ENCODE measurements around the gene FLOT1.
A peak's percentile ranks its signal among the peaks of the same experiment; 100 is the strongest.

Gene FLOT1

DNA sequence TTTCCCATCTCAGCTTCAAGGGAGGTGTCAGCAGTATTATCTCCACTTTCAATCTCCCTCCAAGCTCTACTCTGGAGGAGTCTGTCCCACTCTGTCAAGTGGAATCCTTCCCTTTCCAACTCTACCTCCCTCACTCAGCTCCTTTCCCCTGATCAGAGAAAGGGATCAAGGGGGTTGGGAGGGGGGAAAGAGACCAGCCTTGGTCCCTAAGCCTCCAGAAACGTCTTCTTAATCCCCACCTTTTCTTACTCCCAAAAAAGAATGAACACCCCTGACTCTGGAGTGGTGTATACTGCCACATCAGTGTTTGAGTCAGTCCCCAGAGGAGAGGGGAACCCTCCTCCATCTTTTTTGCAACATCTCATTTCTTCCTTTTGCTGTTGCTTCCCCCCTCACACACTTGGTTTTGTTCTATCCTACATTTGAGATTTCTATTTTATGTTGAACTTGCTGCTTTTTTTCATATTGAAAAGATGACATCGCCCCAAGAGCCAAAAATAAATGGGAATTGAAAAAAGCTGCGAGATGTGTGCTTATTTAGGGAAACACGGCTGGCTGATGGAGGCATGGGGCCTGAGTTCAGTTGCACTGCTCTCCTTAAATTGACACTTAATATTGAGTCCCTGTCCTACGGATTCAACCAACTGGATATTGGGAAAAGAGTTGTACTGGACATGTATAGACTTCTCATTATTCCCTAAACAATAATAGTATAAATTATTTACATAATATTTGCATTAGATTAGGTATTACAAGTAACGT is 17.4 kb downstream of the FLOT1 start (continued):
- TF ChIP-seq, protein P1, sequence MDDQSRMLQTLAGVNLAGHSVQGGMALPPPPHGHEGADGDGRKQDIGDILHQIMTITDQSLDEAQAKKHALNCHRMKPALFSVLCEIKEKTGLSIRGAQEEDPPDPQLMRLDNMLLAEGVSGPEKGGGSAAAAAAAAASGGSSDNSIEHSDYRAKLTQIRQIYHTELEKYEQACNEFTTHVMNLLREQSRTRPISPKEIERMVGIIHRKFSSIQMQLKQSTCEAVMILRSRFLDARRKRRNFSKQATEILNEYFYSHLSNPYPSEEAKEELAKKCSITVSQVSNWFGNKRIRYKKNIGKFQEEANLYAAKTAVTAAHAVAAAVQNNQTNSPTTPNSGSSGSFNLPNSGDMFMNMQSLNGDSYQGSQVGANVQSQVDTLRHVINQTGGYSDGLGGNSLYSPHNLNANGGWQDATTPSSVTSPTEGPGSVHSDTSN (CRISPR knock-in tag; IDR thresholded peaks at IDR 0.05): no peak
- no peak for TF ChIP-seq ZNF768 (tag by site-specific recombination; IDR thresholded peaks at IDR 0.05)
- peak; percentile 82 for TF ChIP-seq ZBTB48 (tag by site-specific recombination; IDR thresholded peaks at IDR 0.05)
- no peak for TF ChIP-seq ZNF571 (tag by site-specific recombination; IDR thresholded peaks at IDR 0.05)
- TF ChIP-seq ZNF221 (tag by site-specific recombination; IDR thresholded peaks at IDR 0.05; ENCODE audit: borderline replicate concordance): no peak
- TF ChIP-seq, protein P2, sequence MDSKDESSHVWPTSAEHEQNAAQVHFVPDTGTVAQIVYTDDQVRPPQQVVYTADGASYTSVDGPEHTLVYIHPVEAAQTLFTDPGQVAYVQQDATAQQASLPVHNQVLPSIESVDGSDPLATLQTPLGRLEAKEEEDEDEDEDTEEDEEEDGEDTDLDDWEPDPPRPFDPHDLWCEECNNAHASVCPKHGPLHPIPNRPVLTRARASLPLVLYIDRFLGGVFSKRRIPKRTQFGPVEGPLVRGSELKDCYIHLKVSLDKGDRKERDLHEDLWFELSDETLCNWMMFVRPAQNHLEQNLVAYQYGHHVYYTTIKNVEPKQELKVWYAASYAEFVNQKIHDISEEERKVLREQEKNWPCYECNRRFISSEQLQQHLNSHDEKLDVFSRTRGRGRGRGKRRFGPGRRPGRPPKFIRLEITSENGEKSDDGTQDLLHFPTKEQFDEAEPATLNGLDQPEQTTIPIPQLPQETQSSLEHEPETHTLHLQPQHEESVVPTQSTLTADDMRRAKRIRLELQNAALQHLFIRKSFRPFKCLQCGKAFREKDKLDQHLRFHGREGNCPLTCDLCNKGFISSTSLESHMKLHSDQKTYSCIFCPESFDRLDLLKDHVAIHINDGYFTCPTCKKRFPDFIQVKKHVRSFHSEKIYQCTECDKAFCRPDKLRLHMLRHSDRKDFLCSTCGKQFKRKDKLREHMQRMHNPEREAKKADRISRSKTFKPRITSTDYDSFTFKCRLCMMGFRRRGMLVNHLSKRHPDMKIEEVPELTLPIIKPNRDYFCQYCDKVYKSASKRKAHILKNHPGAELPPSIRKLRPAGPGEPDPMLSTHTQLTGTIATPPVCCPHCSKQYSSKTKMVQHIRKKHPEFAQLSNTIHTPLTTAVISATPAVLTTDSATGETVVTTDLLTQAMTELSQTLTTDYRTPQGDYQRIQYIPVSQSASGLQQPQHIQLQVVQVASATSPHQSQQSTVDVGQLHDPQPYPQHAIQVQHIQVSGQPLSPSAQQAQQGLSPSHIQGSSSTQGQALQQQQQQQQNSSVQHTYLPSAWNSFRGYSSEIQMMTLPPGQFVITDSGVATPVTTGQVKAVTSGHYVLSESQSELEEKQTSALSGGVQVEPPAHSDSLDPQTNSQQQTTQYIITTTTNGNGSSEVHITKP (tag by site-specific recombination; IDR thresholded peaks at IDR 0.05): peak; percentile 89
- no peak for TF ChIP-seq ZNF433 (tag by site-specific recombination; IDR thresholded peaks at IDR 0.05; ENCODE audit: low read depth)
- TF ChIP-seq, protein P3, sequence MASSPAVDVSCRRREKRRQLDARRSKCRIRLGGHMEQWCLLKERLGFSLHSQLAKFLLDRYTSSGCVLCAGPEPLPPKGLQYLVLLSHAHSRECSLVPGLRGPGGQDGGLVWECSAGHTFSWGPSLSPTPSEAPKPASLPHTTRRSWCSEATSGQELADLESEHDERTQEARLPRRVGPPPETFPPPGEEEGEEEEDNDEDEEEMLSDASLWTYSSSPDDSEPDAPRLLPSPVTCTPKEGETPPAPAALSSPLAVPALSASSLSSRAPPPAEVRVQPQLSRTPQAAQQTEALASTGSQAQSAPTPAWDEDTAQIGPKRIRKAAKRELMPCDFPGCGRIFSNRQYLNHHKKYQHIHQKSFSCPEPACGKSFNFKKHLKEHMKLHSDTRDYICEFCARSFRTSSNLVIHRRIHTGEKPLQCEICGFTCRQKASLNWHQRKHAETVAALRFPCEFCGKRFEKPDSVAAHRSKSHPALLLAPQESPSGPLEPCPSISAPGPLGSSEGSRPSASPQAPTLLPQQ (tag by site-specific recombination; IDR thresholded peaks at IDR 0.05): no peak
- TF ChIP-seq ZNF366 (tag by site-specific recombination; conservative IDR thresholded peaks at IDR 0.05): peak; percentile 62
- TF ChIP-seq, protein P4, sequence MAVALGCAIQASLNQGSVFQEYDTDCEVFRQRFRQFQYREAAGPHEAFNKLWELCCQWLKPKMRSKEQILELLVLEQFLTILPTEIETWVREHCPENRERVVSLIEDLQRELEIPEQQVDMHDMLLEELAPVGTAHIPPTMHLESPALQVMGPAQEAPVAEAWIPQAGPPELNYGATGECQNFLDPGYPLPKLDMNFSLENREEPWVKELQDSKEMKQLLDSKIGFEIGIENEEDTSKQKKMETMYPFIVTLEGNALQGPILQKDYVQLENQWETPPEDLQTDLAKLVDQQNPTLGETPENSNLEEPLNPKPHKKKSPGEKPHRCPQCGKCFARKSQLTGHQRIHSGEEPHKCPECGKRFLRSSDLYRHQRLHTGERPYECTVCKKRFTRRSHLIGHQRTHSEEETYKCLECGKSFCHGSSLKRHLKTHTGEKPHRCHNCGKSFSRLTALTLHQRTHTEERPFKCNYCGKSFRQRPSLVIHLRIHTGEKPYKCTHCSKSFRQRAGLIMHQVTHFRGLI (tag by site-specific recombination; IDR thresholded peaks at IDR 0.05): peak; percentile 35; the same call in 1 of the 2 replicates
- no peak for TF ChIP-seq ZNF23 (tag by site-specific recombination; IDR thresholded peaks at IDR 0.05; ENCODE audit: borderline replicate concordance)
- TF ChIP-seq ZNF792 (tag by site-specific recombination; IDR thresholded peaks at IDR 0.05): no peak
- peak; percentile 46; the same call in 1 of the 2 replicates for TF ChIP-seq ZSCAN30 (tag by site-specific recombination; IDR thresholded peaks at IDR 0.05)
- TF ChIP-seq, protein P5, sequence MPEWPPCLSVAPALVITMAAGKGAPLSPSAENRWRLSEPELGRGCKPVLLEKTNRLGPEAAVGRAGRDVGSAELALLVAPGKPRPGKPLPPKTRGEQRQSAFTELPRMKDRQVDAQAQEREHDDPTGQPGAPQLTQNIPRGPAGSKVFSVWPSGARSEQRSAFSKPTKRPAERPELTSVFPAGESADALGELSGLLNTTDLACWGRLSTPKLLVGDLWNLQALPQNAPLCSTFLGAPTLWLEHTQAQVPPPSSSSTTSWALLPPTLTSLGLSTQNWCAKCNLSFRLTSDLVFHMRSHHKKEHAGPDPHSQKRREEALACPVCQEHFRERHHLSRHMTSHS (tag by site-specific recombination; IDR thresholded peaks at IDR 0.05): no peak
- TF ChIP-seq ZNF76 (tag by site-specific recombination; IDR thresholded peaks at IDR 0.05; ENCODE audit: borderline replicate concordance, low read depth): no peak
- no peak; the same call in 1 of the 2 replicates for TF ChIP-seq ZEB2 (tag by site-specific recombination; IDR thresholded peaks at IDR 0.05)
